Measurements from ENCODE around the gene CBLL1.

The CBLL1 gene

GRCh38 chr7:107743567-107744344, at the start of gene CBLL1:
Gene CBLL1 (plus strand): TSS chr7:107744142. CDS start chr7:107744164, 22 bp downstream.
- DNase-seq (ENCODE audit: low read depth in 2 of 2) = peak; percentile 94 to 98

GRCh38 chr7:107694386-107694785, 49.6 kb upstream of the CBLL1 start:
- no peak for DNase-seq (ENCODE audit: low read depth in 2 of 2)

- DNase-seq (ENCODE audit: low read depth in 2 of 2) = no peak
Observed at GRCh38 chr7:107696330-107696946, 47.5 kb upstream of the CBLL1 start.

GRCh38 chr7:107697321-107698049, 46.5 kb upstream of the CBLL1 start:
- no peak for DNase-seq (ENCODE audit: low read depth in 2 of 2)

- no peak for DNase-seq (ENCODE audit: low read depth in 2 of 2)
Observed at GRCh38 chr7:107700570-107700969, 43.4 kb upstream of the CBLL1 start.

- no peak for DNase-seq (ENCODE audit: low read depth in 2 of 2)
Observed at GRCh38 chr7:107701191-107701590, 42.8 kb upstream of the CBLL1 start.

GRCh38 chr7:107703219-107703618, 40.7 kb upstream of the CBLL1 start:
- no peak for DNase-seq (ENCODE audit: low read depth in 2 of 2)

- DNase-seq (ENCODE audit: low read depth in 2 of 2) = no peak
Observed at GRCh38 chr7:107703872-107704271, 40.1 kb upstream of the CBLL1 start.

- DNase-seq (ENCODE audit: low read depth in 2 of 2) = no peak
Observed at GRCh38 chr7:107708956-107709355, 35.0 kb upstream of the CBLL1 start.

- DNase-seq (ENCODE audit: low read depth in 2 of 2) = no peak
Observed at GRCh38 chr7:107711301-107711700, 32.6 kb upstream of the CBLL1 start.

- no peak for DNase-seq (ENCODE audit: low read depth in 2 of 2)
Observed at GRCh38 chr7:107712025-107712424, 31.9 kb upstream of the CBLL1 start.

GRCh38 chr7:107712896-107713295, 31.0 kb upstream of the CBLL1 start:
- DNase-seq (ENCODE audit: low read depth in 2 of 2) = no peak

GRCh38 chr7:107715531-107715930, 28.4 kb upstream of the CBLL1 start:
- no peak for DNase-seq (ENCODE audit: low read depth in 2 of 2)

- no peak for DNase-seq (ENCODE audit: low read depth in 2 of 2)
Observed at GRCh38 chr7:107718456-107719193, 25.3 kb upstream of the CBLL1 start.

GRCh38 chr7:107721286-107721685, 22.7 kb upstream of the CBLL1 start:
- no peak for DNase-seq (ENCODE audit: low read depth in 2 of 2)

GRCh38 chr7:107723255-107723654, 20.7 kb upstream of the CBLL1 start:
- no peak for DNase-seq (ENCODE audit: low read depth in 2 of 2)

- DNase-seq (ENCODE audit: low read depth in 2 of 2) = peak; percentile 7 to 15
Observed at GRCh38 chr7:107725138-107725740, 18.7 kb upstream of the CBLL1 start.

GRCh38 chr7:107726356-107727130, 17.4 kb upstream of the CBLL1 start:
- DNase-seq (ENCODE audit: low read depth in 2 of 2) = no peak

- DNase-seq (ENCODE audit: low read depth in 2 of 2) = no peak
Observed at GRCh38 chr7:107728276-107728675, 15.7 kb upstream of the CBLL1 start.

GRCh38 chr7:107742678-107743566, 1.0 kb upstream of the CBLL1 start:
- DNase-seq (ENCODE audit: low read depth in 2 of 2) = peak in 1 of 2 donors; percentile 44

Measured in stimulated activated CD8-positive, alpha-beta memory T cell treated with anti-CD3 and anti-CD28 coated beads, Interleukin-7, amount 100 ng/mL, for 4 hours (primary cell).